ENCODE results near the gene UNC5C. TPM values are rescaled to one million over a fixed set of nuclear protein-coding genes. Genes with fewer than 3 reads are reported as not detected.
A peak's percentile ranks its signal among the peaks of the same experiment; 100 is the strongest.

Gene UNC5C
- total RNA-seq, 4 donors from 2014 or later = 4.6 to 8.1 (median 6.0) TPM

- peak; percentile 53 for ATAC-seq (ENCODE audit: low FRiP score)
- DNase-seq (ENCODE audit: low spot score) = no peak
- no peak for TF ChIP-seq CTCF (IDR thresholded peaks at IDR 0.05)
These were observed 185.7 kb downstream of the UNC5C start for GRCh38 chr4:95362906-95363558.

- ATAC-seq (ENCODE audit: low FRiP score) = no peak
- TF ChIP-seq CTCF (IDR thresholded peaks at IDR 0.05) = no peak
- DNase-seq (ENCODE audit: low spot score) = no peak
These were observed 186.7 kb downstream of the UNC5C start for GRCh38 chr4:95362066-95362465.

GRCh38 chr4:95361696-95361965, 187.1 kb downstream of the UNC5C start:
- TF ChIP-seq CTCF (IDR thresholded peaks at IDR 0.05) = no peak
- ATAC-seq (ENCODE audit: low FRiP score) (no peak), DNase-seq (ENCODE audit: low spot score) (no peak)

GRCh38 chr4:95360906-95361695, 187.7 kb downstream of the UNC5C start:
- no peak for DNase-seq (ENCODE audit: low spot score)
- ATAC-seq (ENCODE audit: low FRiP score) = no peak
- TF ChIP-seq CTCF (IDR thresholded peaks at IDR 0.05) = no peak

- DNase-seq (ENCODE audit: low spot score) = no peak
- no peak for ATAC-seq (ENCODE audit: low FRiP score)
- TF ChIP-seq CTCF (IDR thresholded peaks at IDR 0.05) = no peak
These were observed 188.4 kb downstream of the UNC5C start for GRCh38 chr4:95360256-95360903.

GRCh38 chr4:95358421-95358820, 190.4 kb downstream of the UNC5C start:
- TF ChIP-seq CTCF (IDR thresholded peaks at IDR 0.05) = no peak
- ATAC-seq (ENCODE audit: low FRiP score) = no peak
- no peak for DNase-seq (ENCODE audit: low spot score)

Measured in omental fat pad (tissue), 4 donors.